ENCODE data around the gene KCNQ1. TPM values are rescaled to one million over a fixed set of nuclear protein-coding genes. Genes with fewer than 3 reads are reported as not detected.

Gene KCNQ1
- polyA plus RNA-seq, 3 donors, result 11.5 to 13.4 (median 12.7) TPM

DNA sequence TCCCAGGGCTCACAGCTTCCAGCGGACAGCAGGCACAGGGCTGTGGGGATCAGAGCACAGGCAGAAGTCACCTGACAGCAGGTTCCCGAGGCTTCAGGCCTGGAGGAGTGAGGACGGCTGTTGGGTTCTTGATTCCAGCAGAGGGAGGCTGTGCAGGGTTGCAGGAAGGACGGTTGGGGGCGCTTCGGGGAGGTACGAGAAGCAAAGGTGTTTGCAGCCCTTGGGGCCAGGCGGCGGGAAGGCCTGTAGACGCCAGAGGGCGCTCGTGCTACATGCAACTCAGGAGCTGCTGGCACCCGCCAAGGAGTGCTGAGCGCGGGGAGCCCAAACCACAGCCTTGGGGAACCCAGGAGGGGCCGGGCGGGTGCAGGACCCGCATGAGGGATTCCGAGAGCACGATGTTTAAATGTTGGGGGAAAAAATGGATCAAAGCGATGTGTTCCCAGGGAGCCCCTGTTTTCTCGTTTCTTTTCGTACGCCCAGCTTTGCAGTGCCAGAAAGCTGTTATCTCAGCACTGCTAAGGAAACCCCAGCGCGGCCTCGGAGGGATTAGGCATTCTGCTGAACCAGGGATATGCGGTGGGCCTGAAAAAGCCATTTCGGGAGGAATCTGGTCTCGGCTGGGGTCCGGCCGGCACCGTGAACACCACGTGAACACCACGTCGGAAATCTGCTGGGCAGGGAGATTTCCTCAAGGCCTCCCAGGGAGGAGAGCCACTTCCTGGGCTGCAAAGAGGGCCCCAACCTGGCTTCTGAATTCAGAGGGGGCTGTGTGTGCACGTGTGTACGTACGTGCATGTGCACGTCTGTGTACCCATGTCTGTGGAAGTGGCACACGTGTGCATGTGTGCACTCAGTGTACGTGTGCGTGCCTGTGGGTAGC is 88.1 kb downstream of the KCNQ1 start:
- DNase-seq, result peak; percentile 89

DNA sequence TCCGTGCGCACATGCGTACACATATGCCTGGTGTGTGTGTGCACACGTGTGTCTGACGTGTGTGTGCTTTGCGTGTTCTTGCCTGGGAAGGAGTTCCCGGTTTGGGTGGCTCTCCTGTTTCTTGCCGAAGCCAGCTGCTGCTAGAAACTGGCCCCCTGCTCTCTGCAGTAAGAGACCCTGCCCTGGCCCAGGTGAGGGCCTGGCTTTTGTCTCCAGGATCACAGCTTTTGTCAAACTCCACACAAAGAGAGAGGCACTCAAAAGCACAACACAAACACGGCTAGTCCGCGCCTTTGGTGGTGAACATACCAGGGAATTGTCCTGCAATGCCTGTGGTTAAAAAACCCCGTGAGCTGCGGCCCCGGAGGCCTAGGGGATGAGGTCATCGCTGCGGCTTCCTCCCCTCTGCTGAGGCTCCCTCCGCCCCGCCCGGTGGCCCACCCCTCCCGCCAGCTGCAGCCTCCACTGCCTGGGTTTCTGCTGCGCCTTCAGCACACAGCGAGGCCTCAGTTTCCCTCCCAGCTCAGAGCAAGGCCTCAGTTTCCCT is 88.9 kb downstream of the KCNQ1 start:
- peak; percentile 75 for DNase-seq

GRCh38 chr11:2534134-2534956 is 89.5 kb downstream of the KCNQ1 start:
- DNase-seq, result no peak

- no peak for DNase-seq
Observed at GRCh38 chr11:2534957-2535672, 90.3 kb downstream of the KCNQ1 start.

GRCh38 chr11:2535673-2536439 is 91.0 kb downstream of the KCNQ1 start:
- DNase-seq, result no peak

DNA sequence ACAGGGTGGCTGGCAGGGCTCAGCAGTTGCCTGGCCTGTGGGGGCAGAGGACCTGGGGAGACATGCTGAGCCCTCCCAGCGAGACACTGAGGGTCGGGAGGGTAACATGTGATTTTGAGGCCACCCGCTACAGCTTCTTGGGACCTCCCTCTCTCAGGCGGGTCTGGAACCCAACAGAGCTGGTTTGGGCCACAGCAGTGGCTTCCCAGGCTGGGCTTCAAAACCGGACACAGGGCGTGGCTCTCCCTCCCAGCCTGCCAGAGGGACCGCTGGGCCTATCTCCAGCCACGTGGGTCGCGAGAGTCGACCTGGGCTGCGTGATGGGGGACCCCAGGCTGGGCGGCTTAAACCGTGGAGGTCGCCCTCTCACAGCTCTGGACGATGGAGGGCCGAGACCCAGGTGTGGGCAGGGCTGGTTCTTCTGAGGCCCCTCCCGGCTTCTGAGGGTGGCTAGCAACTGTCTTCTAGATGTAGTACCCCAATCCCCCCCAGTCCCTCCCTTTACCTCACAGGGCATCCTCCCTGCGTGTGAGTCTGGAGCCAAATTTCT is 91.7 kb downstream of the KCNQ1 start:
- no peak for DNase-seq

DNA sequence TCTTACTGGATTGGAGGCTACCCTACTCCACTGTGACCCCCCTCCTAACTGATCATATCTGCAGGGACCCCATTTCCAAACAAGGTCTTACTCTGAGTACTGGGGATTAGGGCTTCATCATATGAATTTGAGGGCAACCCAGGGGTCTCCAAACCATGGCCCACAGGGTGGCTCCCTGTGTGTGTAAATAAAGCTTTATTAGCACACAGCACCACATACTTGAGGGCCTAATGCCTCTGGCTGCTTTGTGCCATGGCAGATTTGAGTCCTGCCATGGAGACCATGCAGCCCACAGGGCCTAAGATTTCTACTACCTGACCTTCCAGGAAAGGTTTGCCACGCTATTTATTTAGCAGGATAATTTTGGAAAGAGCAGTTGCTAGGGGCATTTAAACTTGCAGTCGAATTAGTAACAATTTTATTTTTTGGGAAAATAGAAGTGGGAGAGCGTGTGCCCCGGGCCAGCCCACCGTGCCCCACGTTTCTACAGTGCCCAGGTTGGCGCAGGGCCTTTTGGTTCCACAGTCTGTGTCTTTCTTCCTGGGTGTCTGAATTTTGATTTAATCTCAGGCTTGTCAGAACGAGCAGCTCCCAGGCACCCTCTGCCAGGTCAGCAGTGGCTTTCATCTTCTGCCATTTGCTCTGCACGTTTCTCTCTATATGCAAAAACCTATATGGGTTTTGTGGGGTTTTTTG is 92.3 kb downstream of the KCNQ1 start:
- no peak for DNase-seq

GRCh38 chr11:2537896-2538724 is 93.3 kb downstream of the KCNQ1 start:
- DNase-seq, result no peak

- DNase-seq, result no peak
Observed at GRCh38 chr11:2538951-2539350, 94.1 kb downstream of the KCNQ1 start.

DNA sequence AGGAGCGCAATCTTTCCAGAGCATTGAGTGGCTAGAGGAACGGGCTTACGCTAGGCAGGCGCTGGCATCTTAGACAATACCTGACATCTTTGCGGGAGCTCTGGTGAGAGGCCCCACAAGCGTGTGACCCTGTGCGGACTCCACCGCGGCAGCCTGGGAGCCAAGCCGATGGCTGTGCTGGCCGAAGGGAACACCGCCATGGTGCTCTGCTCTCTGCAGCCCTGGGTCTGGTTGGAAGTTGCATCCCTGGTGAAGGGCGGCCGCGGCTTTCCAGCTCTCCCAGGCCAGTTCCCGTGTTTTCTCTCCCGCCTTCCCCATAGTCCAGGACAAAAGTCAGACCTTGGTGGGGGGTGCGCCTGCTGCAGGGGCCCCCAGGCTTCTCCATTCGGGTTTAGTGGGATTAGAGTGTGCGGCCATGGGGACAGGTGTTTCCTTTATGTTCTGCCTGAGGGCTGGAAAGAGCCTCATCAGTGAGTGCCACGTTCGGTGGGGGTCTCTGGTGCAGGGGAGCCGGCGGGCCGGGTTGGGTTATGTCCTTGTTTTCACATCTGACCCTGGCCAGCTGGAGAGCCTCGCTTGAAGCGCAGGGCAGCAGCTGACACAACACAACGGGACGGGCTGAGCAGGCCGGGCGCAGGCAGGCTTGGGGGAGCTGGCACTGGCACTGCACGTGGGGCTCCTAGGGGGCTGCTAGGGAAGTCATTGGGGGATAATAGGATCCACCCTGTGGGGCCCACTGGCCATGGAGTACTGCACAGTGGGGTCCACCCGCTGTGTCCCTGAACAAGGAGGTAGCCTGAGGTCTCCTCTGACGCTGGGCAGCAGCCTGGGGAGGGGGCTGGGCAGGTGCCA is 94.8 kb downstream of the KCNQ1 start:
- DNase-seq, result no peak

GRCh38 chr11:2540223-2540991 is 95.6 kb downstream of the KCNQ1 start:
- no peak for DNase-seq

GRCh38 chr11:2540992-2541680 is 96.3 kb downstream of the KCNQ1 start:
- no peak for DNase-seq

DNA sequence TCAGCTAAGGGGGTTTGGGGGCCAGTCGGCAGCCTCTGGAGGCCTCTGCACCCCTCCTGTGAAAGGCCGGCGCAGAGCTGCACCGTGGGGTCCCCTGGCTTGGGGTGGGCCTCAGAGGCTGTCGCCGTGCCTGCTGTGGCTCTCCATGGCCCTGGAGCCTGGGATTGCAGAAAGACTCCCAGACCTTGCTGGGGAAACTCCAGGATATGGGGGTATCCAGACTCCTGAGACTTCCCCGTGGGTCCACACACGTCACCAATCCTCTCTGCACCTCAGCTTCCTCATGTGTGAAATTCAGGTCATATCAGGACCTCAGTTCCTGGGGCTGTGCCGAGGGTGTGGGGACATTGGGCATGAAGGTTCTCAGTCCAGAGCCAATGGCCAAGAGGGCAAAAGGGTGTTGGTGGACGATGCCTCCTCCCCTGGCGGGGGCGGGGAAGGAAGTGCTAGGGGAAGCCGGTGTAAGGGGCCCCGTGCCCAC is 97.1 kb downstream of the KCNQ1 start:
- DNase-seq, result no peak

DNA sequence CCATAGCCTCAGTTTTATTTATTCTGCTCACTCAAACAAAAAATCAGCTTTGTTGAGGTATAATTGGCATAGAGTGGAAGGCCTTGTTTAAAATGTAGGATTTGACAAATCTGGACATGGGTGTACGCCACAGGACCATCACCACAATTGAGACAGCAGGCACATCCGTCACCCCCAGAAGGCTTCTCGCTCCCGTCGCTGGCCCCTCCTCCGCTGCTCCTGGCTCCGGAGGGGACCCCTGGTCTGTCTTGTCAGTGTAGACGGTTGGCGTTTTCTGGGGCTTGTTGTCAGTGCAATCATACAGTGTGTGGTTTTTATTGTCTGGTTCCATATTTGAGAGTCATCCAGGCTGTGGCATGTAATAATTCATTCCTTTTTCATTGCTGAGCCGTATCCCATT is 97.6 kb downstream of the KCNQ1 start:
- no peak for DNase-seq

- DNase-seq, result no peak
Observed at GRCh38 chr11:2547806-2548205, 103.0 kb downstream of the KCNQ1 start.

- no peak for DNase-seq
Observed at GRCh38 chr11:2548596-2548995, 103.8 kb downstream of the KCNQ1 start.

- no peak for DNase-seq
Observed at GRCh38 chr11:2549080-2549479, 104.3 kb downstream of the KCNQ1 start.
